ENCODE measurements around the gene RTL10. TPM values are rescaled to one million over a fixed set of nuclear protein-coding genes. Genes with fewer than 3 reads are reported as not detected.

RTL10 gene
- total RNA-seq, result 10 to 100 TPM; 21.3 to 22.0 TPM

DNA sequence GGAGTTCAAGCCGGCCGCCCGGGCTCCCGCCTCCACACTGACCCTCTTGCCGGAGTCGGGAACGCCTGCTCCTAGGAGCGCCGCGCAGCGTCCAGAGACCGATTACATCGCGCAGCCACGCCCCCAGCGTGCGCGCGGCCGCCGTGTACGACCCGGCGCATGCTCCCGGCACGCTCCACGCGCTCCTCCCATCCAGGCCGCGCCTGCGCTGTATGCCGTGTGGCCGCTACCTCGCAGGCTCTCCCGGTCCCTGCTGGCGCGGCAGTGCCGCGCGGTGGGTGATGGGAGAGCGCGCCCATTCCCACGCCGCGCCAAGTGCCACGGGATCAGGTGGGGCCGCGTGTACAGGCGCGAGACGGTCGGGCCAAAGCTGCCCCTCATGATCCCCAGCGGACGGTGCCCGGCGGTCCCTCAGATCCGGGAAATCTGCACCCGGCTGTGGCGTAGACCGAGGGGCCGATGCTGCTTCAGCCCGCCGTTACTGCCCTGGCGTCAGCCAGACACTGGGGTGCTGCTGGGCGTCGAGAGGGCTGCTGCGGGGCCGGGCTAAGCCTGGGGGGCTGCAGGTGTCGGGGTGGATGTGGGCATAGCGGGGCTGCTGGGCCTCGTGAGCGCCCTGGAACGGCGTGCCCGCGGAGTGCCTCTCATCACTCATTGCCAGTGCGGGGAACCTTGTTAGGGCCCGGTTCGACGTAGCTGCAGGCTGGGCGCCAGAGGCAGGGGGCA lies at the start of gene RTL10, which contains the start of gene GNB1L:
TSS of gene RTL10 (minus strand) at position 97 of the 726 bp plus-strand sequence. CDS start 2,613 bp downstream, outside the sequence.
TSS of gene GNB1L (minus strand) at position 97 of the 726 bp plus-strand sequence. CDS start 33,519 bp downstream, outside the sequence.

Other genes starting within 250 kb of the RTL10 start
- gene SEPTIN5, start 140.4 kb downstream of the RTL10 start, total RNA-seq, result under 1 TPM in 1 of 2 experiments, not detected in 1; 0.29 TPM
- not detected for gene GP1BB, start 131.3 kb downstream of the RTL10 start, total RNA-seq
- gene TBX1, start 94.1 kb downstream of the RTL10 start, total RNA-seq, result not detected
- 1 to 10 TPM; 6.5 to 7.1 TPM for gene GNB1L, start within 50 bp of the RTL10 start, total RNA-seq
- 10 to 100 TPM; 64.4 to 66.3 TPM for gene COMT, start 86.9 kb upstream of the RTL10 start, total RNA-seq
- gene TXNRD2, start 86.9 kb upstream of the RTL10 start, total RNA-seq, result 10 to 100 TPM; 16.7 to 17.0 TPM
- gene ARVCF, start 161.9 kb upstream of the RTL10 start, total RNA-seq, result 1 to 10 TPM; 1.3 to 1.8 TPM
- gene TANGO2, start 166.2 kb upstream of the RTL10 start, total RNA-seq, result 10 to 100 TPM; 29.1 to 31.9 TPM
- gene DGCR8, start 225.4 kb upstream of the RTL10 start, total RNA-seq, result 10 to 100 TPM; 43.5 to 47.7 TPM